ENCODE data around the gene NTN1.

NTN1 gene

DNA sequence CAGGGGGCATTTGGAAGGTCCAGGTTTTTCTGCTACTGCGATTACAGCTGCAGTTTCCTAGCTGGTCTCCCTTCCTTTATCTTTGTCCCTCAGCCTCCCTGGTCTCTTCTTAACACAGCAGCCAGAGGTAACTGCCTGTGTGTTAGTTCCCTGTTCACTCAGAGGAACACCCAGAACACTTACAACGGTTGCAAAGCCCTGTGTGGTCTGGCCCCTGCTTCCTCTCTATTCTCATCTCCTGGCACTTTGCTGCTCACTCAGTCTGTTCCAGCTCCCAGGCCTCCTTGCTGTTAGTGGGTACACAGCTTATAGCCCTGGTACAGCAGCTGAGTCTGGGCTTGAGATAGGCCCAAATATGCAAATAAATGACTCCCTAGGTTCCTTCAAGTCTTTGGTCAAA lies 16.4 kb downstream of the NTN1 start:
- DNase-seq (ENCODE audit: low read depth), result no peak

GRCh38 chr17:9038380-9038779 lies 17.1 kb downstream of the NTN1 start:
- no peak for DNase-seq (ENCODE audit: low read depth)

DNA sequence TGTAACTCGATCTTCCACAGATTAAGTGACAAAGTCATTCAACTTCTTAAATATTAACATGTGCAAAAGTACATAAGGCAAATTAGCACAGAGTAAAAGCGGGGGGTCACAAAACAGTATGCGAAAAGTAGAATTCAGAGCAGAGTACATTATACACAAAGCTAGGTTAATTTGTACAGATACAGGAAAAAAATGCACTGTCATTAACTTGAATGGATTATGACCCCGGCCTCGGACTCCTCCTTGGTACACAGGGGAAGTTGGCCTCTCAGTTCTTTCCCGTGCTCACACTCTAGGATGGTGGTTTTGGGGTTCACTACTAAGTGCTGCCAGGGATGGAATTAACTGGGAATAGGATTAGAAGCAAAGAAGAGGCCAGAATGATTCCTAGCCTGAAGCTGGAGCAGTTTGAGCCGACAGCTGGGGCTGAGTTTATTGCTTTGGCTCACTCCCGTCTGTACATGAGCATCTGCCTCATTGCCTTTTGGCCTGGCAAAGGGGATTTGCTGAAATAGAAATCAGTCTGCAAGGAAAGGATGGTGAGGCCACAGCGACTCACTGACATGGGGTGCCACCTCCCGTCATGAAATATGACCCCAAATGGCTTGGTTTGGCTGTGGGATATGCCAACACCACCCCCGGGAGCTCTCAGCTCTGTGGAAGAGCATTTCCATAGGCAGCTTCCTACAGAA lies 23.6 kb downstream of the NTN1 start:
- DNase-seq (ENCODE audit: low read depth), result no peak

DNA sequence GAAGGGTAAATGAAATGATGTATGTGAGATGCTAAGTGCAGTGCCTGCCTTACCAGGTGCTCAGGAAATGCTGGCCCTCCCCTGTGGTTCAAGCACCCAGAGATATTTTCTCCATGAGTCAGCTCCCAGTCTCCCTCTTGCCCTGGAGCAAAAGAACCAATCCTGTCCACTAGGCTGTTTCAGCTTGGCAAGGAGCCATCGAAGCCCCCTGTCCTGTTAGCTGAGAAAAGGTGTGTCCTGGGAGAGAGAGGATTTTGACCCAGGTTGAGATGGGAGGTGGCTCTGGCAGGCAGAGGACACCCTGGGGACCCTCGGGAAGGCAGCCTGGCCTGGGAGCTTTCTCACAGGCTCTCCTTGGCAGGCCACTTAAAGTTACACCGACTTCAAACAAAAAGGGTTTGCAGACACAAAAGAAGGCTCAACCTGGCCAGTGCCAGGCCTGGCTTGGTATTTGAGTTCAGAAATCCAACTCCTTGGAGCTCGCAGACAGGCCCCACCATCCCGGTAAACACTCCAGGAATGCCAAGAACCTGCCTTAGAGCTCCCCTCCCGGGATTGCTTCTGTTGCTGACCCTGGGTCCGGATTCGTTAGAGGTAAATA lies 29.6 kb downstream of the NTN1 start:
- DNase-seq (ENCODE audit: low read depth), result no peak

GRCh38 chr17:9051561-9051960 lies 30.3 kb downstream of the NTN1 start:
- no peak for DNase-seq (ENCODE audit: low read depth)

DNA sequence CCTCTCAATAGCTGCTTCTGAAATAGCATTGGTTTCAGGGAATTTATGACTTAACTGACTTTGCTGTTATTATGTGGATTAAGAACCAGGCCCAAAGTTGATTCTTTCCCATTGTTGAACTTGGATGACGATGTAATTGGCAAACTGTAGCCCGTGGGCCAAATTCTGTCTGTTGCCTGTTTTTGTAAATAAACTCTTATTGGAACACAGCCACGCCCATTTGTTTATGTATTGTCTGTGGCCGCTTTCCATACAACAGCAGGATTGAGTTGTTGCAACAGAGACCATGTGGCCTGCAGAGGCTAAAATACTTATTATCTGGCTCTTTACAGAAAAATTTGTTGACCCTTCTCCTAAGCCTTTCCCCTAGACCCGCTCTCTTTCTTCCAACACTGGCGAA lies 31.6 kb downstream of the NTN1 start:
- no peak for DNase-seq (ENCODE audit: low read depth)

GRCh38 chr17:9053406-9053805 lies 32.1 kb downstream of the NTN1 start:
- no peak for DNase-seq (ENCODE audit: low read depth)

DNA sequence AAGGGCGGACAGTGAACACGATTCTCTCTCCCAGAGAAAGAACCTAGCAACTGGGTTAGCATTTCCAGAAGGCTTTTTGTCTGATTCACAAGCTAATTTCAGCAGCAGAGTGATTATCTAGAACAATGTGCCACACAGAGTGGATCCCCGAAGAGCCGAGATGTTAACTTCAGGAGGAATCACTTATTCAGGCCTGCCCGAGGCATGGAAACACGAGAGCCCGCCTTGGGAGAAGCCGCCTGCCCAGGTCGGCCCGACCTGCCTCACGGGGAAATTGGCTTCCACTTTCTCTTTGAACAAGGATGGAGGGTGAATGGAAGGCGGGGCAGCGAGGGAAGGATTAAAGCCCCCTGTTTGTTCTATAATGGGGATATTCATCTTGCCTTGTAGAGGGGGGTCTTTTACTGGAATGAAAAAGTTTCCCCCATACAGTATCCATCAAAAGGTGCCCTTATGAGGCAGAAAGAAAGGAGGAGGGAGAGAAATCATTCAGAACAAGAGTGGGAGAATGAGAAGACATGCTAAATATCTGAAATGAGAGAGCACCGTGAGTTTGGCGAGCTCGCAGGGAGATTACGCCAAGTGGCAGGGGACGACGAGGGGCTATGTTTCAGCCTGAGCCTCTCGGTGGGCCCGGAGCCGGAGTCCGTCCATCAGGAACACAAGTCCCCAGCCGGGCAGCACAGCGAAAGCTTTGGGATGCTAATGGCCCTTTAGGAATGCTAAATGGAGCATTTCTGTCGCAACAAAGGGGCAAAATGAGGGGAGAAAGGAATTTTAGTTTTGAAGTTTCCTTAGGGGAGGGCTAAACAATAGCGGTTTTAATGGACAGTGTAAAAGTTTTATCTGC lies 33.0 kb downstream of the NTN1 start:
- no peak for DNase-seq (ENCODE audit: low read depth)

DNA sequence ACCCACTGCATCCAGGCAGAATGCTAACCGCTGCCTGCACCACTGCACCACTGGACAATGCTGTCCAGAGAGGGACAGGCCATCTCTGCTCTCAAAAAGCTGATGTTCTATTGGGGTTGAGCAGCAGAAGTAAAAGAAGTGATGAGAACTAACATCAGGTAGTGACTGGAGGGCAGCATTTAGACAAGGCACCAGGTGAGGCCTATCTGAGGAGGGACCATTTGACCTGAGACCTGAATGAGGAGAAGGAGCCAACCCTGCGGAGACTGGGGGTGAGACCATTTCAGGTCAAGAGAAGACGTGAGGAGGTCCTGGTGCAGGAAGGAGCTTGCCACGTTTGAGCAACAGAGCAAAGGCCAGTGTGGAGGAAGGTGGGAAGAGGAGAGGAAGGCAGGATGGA lies 34.0 kb downstream of the NTN1 start:
- DNase-seq (ENCODE audit: low read depth), result no peak

DNA sequence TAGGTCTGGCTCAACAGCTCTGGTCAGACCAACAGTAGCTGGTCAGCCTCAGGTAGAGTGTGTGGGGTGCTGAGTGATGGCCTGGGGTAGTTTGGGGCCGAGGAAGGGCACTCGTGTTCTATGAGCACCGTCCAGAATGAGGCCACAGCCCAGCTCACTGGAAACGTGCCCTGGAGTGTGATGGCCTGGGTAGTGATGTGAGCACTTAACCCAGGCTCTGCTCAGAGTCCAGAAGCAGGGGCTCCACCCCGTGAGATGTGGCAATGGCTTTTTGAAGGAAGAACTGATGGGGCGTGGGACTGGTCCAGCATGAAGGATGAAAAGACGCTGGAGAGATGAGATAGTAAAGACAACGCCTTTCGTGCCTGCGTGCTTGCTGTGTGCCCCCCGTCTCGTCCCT lies 35.3 kb downstream of the NTN1 start:
- no peak for DNase-seq (ENCODE audit: low read depth)

DNA sequence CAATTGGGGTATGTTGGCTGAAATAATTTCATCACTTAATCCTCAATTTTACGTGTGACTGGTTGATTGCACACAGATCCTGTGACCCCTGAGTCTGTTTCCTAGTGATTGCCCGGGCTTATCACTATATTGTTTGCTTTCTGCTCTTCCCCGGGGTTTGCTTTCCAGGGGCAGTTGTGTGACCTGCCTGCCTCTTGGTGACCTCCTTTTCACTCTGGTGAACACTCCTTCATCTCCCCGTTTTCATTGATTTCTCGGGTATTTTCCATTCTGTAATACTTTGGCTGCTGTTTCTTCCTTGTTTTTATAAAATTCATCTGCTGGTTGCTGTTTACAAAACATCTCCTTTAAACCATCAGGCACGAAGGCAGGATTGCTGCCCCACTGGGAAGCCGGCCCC lies 36.0 kb downstream of the NTN1 start:
- DNase-seq (ENCODE audit: low read depth), result no peak

- no peak for DNase-seq (ENCODE audit: low read depth)
Observed at GRCh38 chr17:9062399-9062902, 41.1 kb downstream of the NTN1 start.

DNA sequence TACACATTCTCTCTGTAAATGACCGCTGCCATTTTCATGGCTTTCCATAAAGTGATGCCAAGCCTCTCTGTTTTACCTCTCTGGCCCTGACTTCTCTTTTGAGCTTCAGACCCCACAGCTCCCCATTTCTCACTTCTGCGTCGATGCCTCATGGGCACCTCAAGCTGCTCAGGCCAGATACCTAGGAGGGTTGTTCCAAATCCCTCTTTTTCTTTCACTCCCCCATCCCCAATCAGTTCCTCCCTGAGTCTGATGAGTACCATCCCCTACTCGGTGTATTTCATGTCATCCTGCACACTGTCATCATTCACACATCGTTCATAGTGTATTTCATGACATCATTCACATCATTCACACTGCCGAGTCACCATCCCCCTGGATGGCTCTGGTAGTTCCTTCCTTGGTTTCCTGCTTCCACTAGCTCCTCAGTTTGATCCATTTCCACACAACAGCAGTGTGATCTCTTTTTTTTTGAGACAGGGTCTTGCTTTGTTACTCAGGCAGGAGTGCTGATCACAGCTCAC lies 43.1 kb downstream of the NTN1 start:
- no peak for DNase-seq (ENCODE audit: low read depth)

DNA sequence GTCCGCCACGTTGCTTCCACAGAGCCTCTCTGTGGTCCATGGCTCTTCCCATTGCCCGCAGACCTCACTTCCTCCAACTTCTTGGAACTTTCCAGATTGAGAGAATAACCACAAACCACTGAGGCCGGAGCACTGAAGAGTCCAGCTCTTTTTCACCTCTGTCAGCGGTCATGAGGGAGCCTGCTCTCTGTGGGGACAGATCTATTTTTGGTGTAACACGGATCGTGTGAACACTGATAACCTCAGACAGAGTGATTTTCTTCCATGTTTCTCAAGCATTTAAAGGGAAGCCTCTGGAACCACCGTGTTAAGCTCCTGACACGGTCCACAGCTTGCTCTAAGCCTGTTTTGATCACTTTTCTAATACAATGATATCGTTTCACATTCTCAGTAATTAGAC lies 49.7 kb downstream of the NTN1 start:
- no peak for DNase-seq (ENCODE audit: low read depth)

- no peak for DNase-seq (ENCODE audit: low read depth)
Observed at GRCh38 chr17:9071811-9072498, 50.6 kb downstream of the NTN1 start.

DNA sequence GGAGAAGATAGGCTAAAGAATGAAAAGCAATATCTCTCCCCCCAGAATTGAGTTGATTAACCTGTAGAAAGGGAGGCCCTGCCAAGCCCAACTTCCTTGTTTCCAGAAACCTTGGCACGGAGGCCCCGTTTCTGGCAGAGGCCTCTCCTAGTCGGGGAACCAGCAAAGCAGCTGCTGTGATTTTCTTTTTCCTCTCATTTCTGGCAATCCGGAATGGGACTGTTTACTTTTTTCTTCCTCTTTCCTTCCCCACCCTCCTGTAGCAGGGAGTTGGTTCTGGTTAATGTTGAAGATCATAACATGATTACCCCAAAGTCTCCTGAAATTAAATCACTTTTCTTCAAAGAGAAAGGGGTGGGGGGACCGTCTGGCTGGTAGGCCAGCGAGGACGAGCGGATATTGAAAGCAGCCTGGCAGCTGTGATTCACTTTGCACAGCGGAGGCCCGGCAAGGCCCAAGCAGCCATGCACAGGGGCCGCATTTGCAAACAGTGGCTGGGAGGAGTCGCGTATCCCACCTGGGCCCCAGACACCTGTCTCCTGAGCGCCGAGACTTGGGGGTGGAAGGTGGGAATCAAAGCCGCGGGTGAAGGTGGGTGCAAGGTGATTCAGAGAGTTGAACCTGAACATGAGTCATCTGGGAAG lies 51.5 kb downstream of the NTN1 start:
- no peak for DNase-seq (ENCODE audit: low read depth)

- no peak for DNase-seq (ENCODE audit: low read depth)
Observed at GRCh38 chr17:9074131-9074530, 52.8 kb downstream of the NTN1 start.

DNA sequence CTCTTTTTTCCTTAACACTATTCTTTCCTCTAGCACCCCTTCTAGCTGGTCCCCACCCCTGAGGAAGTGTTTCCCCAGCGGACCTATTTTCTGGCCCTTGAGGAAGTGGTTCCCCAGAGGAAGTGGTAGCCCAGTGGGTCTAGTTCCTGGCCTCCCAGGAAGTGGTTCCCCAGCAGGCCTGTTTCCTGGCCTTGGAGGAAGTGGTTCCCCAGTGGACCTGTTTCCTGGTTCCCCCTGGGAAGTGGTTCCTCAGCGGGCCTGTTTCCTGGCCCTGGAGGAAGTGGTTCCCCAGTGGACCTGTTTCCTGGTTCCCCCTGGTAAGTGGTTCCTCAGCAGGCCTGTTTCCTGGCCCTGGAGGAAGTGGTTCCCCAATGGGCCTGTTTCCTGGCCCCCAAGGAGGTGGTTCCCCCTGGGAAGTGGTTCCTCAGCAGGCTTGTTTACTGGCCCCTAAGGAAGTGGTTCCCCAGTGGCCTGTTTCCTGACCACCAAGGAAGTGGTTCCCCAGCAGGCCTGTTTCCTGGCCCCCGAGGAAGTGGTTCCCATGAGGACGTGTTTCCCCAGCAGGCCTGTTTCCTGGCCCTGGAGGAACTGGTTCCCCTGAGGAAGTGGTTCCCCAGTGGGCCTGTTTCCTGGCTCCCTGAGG lies 58.3 kb downstream of the NTN1 start:
- DNase-seq (ENCODE audit: low read depth), result no peak

GRCh38 chr17:9080296-9080914 lies 59.1 kb downstream of the NTN1 start:
- no peak for DNase-seq (ENCODE audit: low read depth)

GRCh38 chr17:9080983-9081382 lies 59.7 kb downstream of the NTN1 start:
- no peak for DNase-seq (ENCODE audit: low read depth)

- DNase-seq (ENCODE audit: low read depth), result no peak
Observed at GRCh38 chr17:9086577-9086976, 65.3 kb downstream of the NTN1 start.
